OCI-LY3 (cell line): ENCODE data around the gene PAIP2.

ENCODE experiments used
- H2AFZ ChIP-seq: fragments of 200-600, 300-600 bp; shearing (Covaris generic); 2 replicates; pipeline ENCODE4 v1.6.0; 2014; ENCODE audit warnings: antibody characterized with exemption, low read depth, low read length
- H3K27ac ChIP-seq: fragments of 200-600, 300-600 bp; sonication (generic); 2 replicates; pipeline ENCODE4 v1.5.1; 2014; ENCODE audit warnings: mild to moderate bottlenecking, low read length, moderate library complexity, mixed read lengths
- H3K27me3 ChIP-seq: fragments of 200-600, 300-600 bp; sonication (generic); 2 replicates; pipeline ENCODE4 v1.6.1; 2014; ENCODE audit warnings: low read depth, low read length, mixed read lengths
- H3K36me3 ChIP-seq: fragments of 200-600, 300-600 bp; sonication (generic); replicated peaks from 2 replicates; pipeline ENCODE3; 2014; ENCODE audit warnings: low read depth, low read length, mixed read lengths
- H3K4me1 ChIP-seq: fragments of 300-600, 200-600 bp; sonication (generic); 2 replicates; pipeline ENCODE4 v1.6.1; 2014; ENCODE audit warnings: low read length, mixed read lengths
- H3K4me2 ChIP-seq: fragments of 200-600, 300-600 bp; sonication (generic); 2 replicates; pipeline ENCODE4 v1.6.1; 2014; ENCODE audit warnings: low read length, mixed read lengths
- H3K4me3 ChIP-seq: fragments of 300-600, 200-600 bp; sonication (generic); 2 replicates; pipeline ENCODE4 v1.5.1; 2014; ENCODE audit warnings: antibody characterized with exemption, mild to moderate bottlenecking, low read length, moderate library complexity
- H3K79me2 ChIP-seq: fragments of 300-600, 200-600 bp; shearing (Covaris generic); 2 replicates; pipeline ENCODE4 v1.6.1; 2014; ENCODE audit warnings: mild to moderate bottlenecking, low read length, mixed read lengths
- H3K9ac ChIP-seq: fragments of 300-600, 200-600 bp; shearing (Covaris generic); 2 replicates; pipeline ENCODE4 v1.6.0; 2014; ENCODE audit warnings: mild to moderate bottlenecking, low read length, moderate library complexity
- H3K9me3 ChIP-seq: fragments of 200-600, 300-600 bp; shearing (Covaris generic); 2 replicates; pipeline ENCODE4 v1.6.1; 2014; ENCODE audit warnings: low read length, mixed read lengths; ENCODE audit not compliant: insufficient read depth
- H4K20me1 ChIP-seq: fragments of 200-600, 300-600 bp; sonication (generic); 2 replicates; pipeline ENCODE4 v1.6.1; 2016; ENCODE audit warnings: low read length, mixed read lengths; ENCODE audit not compliant: insufficient read depth
- CTCF ChIP-seq: fragments of 200-600, 300-600 bp; sonication (generic); IDR thresholded peaks from 2 replicates; pipeline ENCODE4 v1.5.1; 2014; ENCODE audit warnings: antibody characterized with exemption, low read length, low read depth
- EZH2phosphoT487 ChIP-seq: fragments of 200-600 bp; shearing (Covaris generic); IDR thresholded peaks from 2 replicates; pipeline ENCODE4 v1.6.1; 2018; ENCODE audit warnings: antibody characterized with exemption, mixed run types, low read depth

Gene PAIP2

GRCh38 chr5:139378101-139378825 lies 36.6 kb downstream of the PAIP2 start:
- TF ChIP-seq CTCF, result no peak
- TF ChIP-seq EZH2phosphoT487, result no peak
- no peak overlapping the region for H2AFZ ChIP-seq
- H3K9me3 ChIP-seq, result no peaks in the 10 kb centered on the region
- no peaks in the 10 kb centered on the region for H3K79me2 ChIP-seq
- H4K20me1 ChIP-seq, result no peaks in the 10 kb centered on the region
- no peak overlapping the region for H3K27ac ChIP-seq
- no peaks in the 10 kb centered on the region for H3K36me3 ChIP-seq
- no peak overlapping the region for H3K4me2 ChIP-seq
- no peaks in the 10 kb centered on the region for H3K27me3 ChIP-seq
- H3K9ac ChIP-seq, result no peak overlapping the region
- H3K4me3 ChIP-seq, result no peak overlapping the region
- no peaks in the 10 kb centered on the region for H3K4me1 ChIP-seq

- Histone ChIP-seq H3K79me2 (no peaks in the 10 kb centered on the region), H3K27ac (no peak overlapping the region), H4K20me1 (no peaks in the 10 kb centered on the region), H3K9me3 (no peaks in the 10 kb centered on the region), H2AFZ (no peak overlapping the region), H3K4me2 (no peak overlapping the region), H3K9ac (no peak overlapping the region), H3K4me3 (no peak overlapping the region), H3K36me3 (no peaks in the 10 kb centered on the region), H3K27me3 (no peaks in the 10 kb centered on the region), H3K4me1 (no peaks in the 10 kb centered on the region)
- TF ChIP-seq CTCF (no peak), EZH2phosphoT487 (no peak)
These were observed 37.3 kb downstream of the PAIP2 start for GRCh38 chr5:139378941-139379361.

- no peak overlapping the region for H3K4me2 ChIP-seq
- H3K9me3 ChIP-seq, result no peaks in the 10 kb centered on the region
- H4K20me1 ChIP-seq, result no peaks in the 10 kb centered on the region
- no peaks in the 10 kb centered on the region for H3K79me2 ChIP-seq
- no peaks in the 10 kb centered on the region for H3K36me3 ChIP-seq
- peaks cover 7% of the 10 kb centered on the region for H3K4me1 ChIP-seq
- no peak overlapping the region for H3K4me3 ChIP-seq
- H3K27me3 ChIP-seq, result no peaks in the 10 kb centered on the region
- H3K9ac ChIP-seq, result no peak overlapping the region
- H2AFZ ChIP-seq, result no peak overlapping the region
- TF ChIP-seq EZH2phosphoT487 (no peak), CTCF (no peak)
- H3K27ac ChIP-seq, result no peak overlapping the region
These were observed 38.2 kb downstream of the PAIP2 start for GRCh38 chr5:139379626-139380449.
